Right lobe of liver (tissue), 4 donors: ENCODE data around the gene CCDC148.

Experiments used
- CTCF ChIP-seq, 4 donors: fragments of 200-600 bp in 3 of 4; fragments of 450-650 bp in 1 of 4; IDR thresholded peaks; one replicate each; pipeline versions ENCODE4 v1.5.1 to v1.8.0; 2016 to 2022; ENCODE audit warnings: antibody characterized with exemption in 4 of 4, mild to moderate bottlenecking in 2 of 4
- POLR2A ChIP-seq: fragments of 450-650 bp; IDR thresholded peaks from one replicate; pipeline ENCODE4 v1.6.1; 2017; ENCODE audit warnings: antibody characterized with exemption, mild to moderate bottlenecking
- donor health status: DM: no; HTN: no; CAD: no.
- donor health status: DM: no; HTN: no; CAD: no.
- donor health status: DM: no; HTN: yes; CAD: no.

DNA sequence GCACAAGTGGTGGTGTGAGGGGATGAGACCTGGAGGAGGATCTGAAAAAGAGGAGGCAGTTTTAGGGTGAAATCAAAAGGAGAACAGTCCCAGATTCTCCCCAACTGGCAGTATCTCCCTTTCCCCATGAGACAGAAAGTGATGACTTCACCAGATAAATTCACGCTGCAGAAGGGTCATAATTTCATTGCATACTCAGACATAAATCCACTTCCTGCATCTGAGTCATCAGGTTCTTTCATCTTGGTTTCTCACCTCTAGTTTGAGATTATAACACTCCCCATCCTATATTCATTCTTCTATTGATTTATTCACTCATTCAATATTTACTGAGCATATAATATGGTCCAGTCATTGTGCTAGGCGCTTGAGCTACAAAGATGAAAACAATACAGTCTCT, 64.7 kb downstream of the CCDC148 start:
- TF ChIP-seq CTCF (IDR thresholded peaks at IDR 0.05) (no peak), POLR2A (no peak)
